Esophagus squamous epithelium (tissue), 4 donors: ENCODE data around the gene GPHN.

ENCODE experiments used
- POLR2A ChIP-seq, 4 donors: fragments of 450-650 bp; IDR thresholded peaks; one replicate each; pipeline ENCODE4 v1.6.1; 2017; ENCODE audit warnings: antibody characterized with exemption in 4 of 4, mild to moderate bottlenecking in 4 of 4, moderate library complexity in 3 of 4
- TF ChIP-seq, protein P1 (sequence below), 6 experiments: fragments of 450-650 bp in 4 of 6; fragments of 200-600 bp in 2 of 6; sonication (generic) in 2 of 6; IDR thresholded peaks; one replicate each; pipeline ENCODE4 v1.5.1; 2016 to 2019; ENCODE audit warnings: antibody characterized with exemption in 6 of 6, mild to moderate bottlenecking in 4 of 6, moderate library complexity in 4 of 6

DNA sequence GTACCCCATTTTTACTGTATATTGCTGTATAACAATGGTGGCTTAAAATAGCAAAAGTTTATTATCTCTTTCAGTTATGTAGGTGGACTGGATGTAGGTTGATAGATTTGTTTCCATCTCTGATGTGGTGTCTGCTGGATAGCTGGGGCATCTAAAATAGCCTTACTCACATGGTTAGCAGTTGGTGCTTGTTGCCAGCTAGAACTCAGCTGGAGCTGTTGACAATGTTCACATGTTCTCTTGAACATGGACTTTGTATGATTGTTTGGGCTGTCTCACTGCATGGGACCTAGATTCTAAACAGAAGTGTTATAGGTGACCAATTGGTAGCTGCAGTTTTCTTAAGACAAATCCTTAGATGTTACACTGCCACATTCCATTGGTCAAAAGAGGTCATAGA lies 126.9 kb downstream of the GPHN start:
- TF ChIP-seq, protein P1, sequence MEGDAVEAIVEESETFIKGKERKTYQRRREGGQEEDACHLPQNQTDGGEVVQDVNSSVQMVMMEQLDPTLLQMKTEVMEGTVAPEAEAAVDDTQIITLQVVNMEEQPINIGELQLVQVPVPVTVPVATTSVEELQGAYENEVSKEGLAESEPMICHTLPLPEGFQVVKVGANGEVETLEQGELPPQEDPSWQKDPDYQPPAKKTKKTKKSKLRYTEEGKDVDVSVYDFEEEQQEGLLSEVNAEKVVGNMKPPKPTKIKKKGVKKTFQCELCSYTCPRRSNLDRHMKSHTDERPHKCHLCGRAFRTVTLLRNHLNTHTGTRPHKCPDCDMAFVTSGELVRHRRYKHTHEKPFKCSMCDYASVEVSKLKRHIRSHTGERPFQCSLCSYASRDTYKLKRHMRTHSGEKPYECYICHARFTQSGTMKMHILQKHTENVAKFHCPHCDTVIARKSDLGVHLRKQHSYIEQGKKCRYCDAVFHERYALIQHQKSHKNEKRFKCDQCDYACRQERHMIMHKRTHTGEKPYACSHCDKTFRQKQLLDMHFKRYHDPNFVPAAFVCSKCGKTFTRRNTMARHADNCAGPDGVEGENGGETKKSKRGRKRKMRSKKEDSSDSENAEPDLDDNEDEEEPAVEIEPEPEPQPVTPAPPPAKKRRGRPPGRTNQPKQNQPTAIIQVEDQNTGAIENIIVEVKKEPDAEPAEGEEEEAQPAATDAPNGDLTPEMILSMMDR (IDR thresholded peaks at IDR 0.05): no peak
- TF ChIP-seq POLR2A (IDR thresholded peaks at IDR 0.05): no peak
